GM18861 (cell line): Measurements from ENCODE around the gene ADPRS.

ENCODE experiments used
- ATAC-seq: cut with Tn5 transposase; IDR thresholded peaks from one replicate; pipeline ENCODE4 v1.9.1; 2021; ENCODE audit not compliant: unreplicated experiment

ADPRS gene, protein sequence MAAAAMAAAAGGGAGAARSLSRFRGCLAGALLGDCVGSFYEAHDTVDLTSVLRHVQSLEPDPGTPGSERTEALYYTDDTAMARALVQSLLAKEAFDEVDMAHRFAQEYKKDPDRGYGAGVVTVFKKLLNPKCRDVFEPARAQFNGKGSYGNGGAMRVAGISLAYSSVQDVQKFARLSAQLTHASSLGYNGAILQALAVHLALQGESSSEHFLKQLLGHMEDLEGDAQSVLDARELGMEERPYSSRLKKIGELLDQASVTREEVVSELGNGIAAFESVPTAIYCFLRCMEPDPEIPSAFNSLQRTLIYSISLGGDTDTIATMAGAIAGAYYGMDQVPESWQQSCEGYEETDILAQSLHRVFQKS

DNA sequence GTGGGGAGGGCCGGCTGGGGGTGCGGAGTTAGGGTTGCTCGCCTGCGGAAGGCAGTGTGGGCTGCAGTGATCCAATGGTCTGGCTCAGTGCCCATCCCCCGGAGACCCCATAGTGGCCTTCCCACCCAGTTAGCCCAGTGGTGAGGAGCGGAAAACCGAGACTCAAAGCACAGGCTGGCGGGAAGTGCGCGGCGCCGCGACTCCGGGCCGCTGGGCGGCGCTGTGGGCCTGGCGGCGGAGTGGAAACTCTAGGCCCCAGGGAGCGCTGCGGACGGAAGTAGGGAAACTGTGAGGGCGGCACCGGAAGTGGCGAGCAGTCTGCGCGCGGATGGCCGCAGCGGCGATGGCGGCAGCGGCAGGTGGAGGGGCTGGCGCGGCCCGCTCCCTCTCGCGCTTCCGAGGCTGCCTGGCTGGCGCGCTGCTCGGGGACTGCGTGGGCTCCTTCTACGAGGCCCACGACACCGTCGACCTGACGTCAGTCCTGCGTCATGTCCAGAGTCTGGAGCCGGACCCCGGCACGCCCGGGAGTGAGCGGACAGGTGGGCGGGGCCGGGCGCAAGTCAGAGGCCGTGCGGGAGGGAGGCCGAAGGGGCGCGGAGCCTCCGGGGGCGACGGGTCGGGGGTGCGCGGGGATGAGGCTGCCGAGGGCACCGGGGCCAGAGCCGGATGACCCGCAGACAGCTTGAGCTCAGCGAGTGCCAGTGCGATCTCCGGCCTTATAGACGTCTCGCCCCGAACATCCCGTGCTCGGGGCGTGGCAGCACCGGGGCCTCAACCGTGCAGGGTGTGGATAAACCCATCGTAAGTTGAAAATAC lies at the start of gene ADPRS:
ADPRS (plus strand) TSS at position 316 of the 816 bp plus-strand sequence; CDS start at position 329, 13 bp downstream.
- peak; percentile 73 for ATAC-seq

DNA sequence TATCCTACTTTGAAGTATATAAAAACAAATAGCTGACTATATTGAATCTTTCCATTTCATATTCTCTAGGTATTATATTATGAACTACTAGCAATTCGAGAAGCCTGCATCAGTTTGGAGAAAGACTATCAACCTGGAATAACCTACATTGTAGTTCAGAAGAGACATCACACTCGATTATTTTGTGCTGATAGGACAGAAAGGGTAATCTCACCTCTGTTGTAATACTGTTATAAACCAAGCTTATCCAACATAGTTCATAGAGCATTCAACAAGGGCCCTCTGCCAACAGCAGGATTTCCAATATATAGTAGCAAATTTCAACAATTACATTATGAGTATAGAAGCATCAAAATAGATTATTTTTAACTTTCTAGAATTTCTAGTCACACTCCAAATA lies 48.5 kb upstream of the ADPRS start:
- no peak for ATAC-seq

DNA sequence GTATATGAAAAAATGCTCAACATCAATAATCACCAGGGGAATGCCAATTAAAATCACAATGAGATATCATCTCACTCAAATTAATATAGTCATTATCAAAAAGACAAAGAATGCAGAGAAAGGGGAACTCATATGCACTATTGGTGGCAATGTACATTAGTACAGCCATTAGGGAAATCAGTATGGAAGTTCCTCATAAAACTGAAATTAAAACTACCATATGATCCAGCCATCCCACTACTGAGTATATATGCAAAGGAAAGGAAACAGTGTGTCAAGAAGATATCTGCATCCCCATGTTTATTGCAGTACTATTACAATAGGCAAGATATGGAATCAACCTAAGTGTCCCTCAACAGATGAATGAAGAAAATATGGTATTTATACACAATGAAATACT lies 36.9 kb upstream of the ADPRS start:
- no peak for ATAC-seq

DNA sequence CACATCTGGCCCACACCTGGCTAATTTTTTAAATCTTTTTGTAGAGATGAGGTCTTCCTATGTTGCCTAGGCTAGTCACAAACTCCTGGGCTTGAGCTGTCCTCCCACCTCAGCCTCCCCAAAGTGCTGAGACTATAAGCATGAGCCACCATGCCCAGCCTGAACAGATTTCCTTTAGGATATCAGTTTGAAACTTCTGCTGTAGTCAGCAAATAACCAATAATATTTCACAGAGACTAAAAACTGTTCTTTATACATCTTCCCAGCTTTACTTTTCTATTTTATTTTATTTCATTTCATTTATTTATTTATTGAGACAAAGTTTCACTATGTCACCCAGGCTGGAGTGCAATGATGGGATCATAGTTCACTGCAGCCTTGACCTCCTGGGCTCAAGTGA lies 34.7 kb upstream of the ADPRS start:
- no peak for ATAC-seq

DNA sequence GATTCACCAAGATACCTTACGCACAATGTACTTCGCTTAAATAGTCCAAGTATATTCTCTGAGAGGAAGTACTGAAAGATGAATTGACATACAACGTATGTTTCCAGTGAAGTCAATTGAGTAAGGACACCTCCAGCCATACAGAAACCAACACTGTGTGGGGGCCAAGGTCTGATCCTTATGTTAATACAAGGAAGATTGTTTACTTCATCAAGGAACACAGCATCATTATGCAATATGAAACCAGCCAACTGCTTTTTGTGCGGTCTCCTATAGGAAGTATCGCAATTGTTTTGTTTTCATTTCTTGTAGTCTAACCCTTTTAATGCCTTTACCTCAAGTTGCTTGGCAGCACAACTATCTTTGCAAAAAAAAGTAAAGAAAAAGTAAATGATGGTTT lies 33.0 kb upstream of the ADPRS start:
- no peak for ATAC-seq

DNA sequence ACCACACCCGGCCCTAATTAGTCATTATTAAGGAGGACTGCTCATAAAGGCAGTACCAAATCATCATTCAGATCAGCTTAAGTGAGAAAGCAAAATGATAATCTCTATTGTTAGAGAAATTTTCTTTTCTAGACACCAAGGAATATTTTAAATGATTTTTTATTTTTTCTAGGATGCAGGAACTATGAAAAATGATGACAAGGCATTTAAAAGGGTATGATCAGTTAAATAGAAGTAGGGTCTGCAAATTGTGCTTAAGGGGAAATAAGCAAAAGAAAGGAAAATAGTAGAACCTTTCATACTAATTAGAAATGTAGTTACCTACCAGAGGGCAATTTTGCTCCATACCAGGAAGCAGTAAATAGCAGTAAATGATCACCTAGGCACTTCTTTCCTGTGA lies 26.4 kb upstream of the ADPRS start:
- ATAC-seq: no peak

DNA sequence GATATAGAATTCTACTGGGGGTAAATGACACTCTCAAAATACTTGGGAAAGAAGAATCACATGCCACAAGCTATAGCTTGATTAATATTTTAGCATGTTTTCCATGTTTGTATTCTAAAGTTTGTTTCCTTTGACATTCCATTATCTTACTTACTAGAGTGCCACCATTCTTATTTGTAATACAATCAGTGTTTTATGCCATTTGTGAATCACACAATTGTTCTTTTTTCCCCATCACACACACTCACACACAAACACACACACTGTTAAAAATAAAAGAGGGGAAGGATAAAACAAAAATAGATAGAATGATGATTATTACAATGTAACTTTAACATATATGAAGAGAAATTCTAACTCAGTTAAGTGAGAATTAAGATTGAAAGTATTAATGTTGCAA lies 20.8 kb upstream of the ADPRS start:
- ATAC-seq: no peak

DNA sequence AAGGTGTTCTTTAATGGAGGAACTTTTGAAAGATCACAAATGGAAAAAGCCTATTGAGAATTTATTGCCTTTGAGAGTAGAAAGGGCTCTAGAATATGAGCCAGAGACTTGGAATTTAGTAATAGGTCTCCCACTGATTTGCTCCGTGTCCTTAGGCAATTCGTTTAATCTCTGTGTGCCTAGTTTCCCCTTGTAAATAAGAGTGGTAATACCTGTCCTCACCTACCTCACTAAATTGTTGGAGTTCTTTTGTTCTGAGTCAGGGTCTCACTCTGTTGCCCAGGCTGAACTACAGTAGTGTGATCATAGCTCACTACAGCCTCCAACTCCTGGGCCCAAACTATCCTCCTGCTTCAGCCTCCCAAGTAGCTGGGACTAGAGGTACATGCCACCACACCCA lies 19.8 kb upstream of the ADPRS start:
- ATAC-seq: no peak

DNA sequence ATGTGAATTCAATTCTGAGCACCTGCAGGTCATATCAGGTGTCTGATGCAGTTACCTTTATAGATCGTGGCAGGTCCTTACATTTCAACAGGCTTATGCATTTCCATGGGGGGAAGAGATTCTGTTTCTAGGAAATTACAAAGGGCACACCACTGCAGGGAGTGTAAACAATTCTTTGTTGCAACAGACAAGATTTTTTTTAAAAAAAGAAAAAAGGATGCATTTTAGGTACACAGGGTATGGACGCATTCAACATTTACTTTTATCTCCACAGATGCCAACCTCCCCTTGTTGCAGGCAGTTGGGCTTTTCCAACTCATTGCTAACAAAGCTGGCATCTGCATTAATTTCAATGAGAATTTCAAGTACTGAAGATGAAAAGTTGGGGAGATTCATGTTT lies 18.3 kb upstream of the ADPRS start:
- ATAC-seq: no peak

DNA sequence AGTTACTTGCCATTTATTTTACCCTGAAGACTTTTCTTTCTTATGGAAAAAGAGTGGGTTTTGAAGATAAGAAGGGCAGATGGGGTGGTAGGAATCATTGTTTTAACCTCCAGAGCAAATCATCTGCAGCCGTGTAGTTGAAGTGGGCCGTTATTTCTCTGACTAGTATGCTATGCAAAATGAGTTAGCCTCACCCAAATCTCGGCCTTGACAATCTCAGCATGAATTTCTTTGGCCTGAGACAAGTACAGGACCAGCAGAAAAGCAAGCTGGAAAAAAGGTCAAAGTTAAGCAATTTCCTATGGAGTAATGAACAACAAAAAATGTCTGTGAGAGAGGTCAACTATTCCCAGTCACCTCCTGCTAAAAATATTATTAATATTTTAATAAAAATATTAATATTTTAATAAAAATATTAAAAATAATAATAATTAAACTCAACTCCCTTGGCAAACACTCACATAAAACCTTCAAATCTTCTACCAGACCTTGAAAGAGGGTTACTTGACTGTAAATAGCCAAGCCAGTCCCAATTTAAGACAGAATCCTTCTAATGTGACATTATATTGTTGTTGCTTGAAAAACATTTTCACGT lies 11.6 kb upstream of the ADPRS start:
- ATAC-seq: no peak

DNA sequence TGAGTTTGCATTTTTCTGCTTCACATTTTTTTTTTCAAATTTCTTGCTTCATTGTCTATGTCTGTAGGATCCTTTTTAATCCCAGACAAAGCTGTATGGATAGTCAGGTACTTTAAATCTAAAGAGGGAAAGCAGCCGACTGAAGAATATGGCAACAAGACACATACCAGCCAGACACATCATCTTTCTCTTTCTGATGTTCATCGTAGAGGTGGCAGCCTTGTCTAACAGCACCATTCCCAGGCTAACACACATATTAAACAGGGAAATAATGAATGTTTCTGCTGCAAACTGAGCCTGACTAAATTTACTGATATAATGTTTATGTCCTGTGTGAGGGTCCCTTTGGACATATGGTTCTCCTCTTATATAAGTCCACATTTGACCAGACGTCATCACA lies 8.5 kb upstream of the ADPRS start:
- ATAC-seq: no peak

DNA sequence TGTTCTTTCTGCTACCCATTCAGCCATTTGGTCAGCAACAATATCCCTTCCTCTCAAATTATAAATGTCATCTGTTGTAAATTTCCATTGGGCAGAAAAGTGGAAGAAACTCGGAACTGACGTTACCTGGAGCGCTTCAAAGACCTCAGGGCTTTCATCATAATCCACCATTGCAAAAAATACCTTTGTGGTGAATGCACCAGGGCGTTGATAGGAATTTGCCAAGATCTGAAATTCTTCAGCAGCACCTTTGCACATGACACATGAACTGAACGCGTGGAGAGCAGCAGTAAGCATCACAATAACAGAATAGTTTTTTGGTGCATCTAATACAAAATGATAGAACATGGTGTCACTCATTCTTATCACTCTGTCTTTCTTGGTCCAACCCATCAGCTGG lies 7.9 kb upstream of the ADPRS start:
- ATAC-seq: no peak

DNA sequence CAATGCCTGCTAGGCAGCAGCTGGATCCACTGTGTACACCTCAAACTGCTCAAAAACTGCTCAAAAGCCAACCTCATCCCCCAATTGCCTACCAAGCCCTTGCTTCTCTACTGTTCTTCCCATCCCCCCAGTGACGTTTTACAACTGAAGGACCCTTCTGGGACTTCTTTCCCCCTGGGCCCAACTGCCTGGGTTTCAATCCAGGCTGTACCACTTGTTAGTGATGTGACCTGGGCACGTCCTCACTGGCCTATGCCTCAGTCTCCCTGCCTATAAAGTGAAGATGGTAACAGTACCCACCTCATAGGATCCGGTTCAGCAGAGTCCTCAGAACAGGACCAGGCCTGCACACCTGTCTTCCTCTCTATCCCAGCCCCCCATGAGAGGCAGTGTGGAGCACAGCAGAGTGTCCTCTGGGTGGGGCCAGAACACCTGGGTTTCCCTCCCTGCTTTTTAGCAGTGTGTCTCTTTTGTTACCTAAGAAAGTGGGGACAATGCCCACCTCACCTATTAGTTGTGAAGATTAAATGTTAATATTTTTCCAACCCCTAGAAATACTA lies 6.7 kb upstream of the ADPRS start:
- ATAC-seq: no peak

DNA sequence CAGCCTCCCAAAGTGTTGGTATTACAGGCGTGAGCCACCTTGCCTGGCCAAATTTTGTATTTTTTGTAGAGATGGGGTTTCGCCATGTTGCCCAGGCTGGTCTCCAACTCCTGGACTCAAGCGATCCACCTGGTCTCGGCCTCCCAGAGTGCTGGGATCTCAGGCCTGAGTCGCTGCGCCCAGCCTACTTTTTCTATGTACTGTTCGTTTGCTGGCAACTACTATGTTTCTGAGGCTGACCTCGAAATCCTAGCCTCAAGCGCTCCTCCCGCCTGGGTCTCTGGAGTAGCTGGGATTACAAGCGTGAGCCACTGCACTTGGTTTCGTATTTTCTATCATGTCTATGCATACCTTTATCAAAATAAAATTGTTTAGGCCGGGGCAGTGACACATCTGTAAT lies 5.5 kb upstream of the ADPRS start:
- ATAC-seq: no peak

DNA sequence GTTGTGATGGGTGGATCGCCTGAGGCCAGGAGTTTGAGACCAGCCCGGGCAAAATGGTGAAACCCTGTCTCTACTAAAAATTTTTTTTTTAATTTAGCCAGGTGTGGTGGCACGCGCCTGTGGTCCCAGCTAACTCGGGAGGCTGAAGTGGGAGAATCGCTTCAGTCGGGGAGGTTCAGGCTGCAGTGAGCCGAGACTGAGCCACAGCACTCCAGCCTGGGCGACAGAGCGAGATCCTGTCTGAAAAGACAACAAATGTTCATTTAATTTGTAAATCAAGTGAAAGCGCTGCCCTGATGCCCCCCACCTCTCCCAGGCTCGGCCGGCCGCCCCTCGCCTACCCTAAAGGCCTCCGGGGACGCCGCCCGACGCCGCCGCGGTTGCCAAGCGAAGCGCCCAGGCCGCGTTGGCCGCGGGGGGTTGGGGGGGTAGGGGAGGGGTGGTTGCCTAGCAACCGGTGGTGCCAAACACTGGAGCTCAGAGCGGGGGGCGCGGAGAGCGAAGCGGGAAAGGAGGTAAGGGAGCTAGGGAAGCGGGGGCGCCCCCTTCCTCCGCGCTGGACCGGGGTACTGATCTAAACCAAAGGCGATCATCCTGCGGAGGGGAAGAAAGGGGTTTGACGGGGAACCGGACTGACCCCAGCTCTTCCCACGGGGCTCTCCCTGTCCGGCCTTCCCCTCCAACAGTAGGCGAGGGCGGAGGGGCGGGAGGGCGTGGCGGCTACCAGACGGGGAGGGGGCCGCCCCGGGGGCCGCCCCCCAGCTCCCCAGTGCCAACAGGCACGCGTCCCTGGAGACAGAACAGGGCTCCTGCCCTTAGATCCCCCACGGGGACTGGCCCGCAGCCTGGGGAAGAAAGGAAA lies 4.8 kb upstream of the ADPRS start, which contains the start of gene TEKT2:
TEKT2 (plus strand) TSS at position 460 of the 862 bp plus-strand sequence. CDS start 828 bp downstream, outside the sequence.
- ATAC-seq: no peak

DNA sequence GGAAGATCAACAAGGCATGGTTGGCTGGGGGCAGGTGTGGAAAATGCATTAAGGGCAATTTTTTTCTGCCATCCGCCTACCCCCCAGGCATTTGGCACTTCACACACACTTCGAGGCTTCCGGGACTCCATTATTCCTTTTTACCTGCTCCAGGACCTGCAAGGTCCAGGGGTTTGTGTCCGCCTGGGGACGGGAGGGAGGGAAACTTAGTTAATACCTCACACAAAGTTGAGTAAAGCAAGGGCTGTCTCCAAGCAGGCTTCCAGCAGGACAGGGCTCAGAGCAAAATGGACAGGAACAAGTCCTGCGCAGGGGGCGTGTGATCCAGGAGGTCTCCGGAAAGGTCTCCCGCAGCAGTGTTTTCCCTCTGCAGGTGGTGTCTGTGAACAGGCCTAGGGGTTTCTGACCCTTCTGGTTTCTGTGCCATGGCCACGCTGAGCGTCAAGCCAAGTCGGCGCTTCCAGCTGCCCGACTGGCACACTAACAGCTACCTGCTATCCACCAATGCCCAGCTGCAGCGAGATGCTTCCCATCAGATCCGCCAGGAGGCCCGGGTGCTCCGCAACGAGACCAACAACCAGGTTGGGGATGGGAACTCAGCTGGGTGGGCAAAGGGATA lies 4.1 kb upstream of the ADPRS start:
- ATAC-seq: no peak

DNA sequence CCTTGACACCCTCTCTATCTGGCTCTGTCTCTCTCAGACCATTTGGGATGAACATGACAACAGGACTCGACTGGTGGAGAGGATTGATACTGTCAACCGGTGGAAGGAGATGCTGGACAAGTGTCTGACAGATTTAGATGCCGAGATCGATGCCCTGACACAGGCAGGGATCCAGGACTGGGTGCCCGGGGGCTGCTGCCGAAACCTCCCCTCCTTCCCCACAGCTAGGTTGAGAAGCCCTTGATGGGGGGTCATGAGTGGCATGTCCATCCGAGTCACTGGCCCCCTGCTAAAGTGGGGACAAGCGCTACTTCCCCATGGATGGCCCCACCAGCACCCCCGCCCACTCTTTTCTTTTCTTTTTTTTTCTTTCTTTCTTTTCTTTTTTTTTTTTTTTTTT lies 3.6 kb upstream of the ADPRS start:
- ATAC-seq: no peak

DNA sequence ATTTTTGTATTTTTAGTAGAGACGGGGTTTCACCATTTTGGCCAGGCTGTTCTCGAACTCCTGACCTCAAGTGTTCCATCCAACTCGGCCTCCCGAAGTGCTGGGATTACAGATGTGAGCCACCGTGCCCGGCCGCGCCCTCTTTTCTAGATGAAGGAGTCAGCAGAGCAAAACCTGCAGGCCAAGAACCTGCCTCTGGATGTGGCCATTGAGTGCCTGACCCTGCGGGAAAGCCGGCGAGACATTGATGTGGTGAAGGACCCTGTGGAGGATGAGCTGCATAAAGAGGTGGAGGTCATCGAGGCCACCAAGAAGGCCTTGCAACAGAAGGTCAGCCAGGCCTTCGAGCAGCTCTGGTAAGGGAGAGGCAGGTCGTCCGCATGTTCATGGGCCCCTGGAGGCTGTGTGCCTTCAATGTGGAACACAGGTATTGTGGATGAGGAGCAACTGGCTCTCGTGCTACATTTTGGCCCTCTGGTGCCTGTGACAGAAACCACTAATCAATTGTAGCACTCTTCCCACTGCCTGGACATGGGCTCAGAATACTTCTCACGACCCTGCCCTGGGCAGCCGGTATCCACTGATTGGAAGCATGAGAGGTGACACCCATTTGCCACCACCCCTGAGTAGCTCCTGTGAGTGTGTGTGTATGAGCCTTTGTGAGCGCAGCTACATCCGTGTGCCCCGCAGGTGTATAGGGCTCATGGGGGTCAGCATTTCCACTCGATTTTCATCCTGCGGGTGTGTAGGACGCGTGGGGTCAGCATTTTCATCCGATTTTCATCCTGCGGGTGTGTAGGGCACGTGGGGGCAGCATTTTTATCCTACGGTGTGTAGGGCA lies 2.8 kb upstream of the ADPRS start:
- ATAC-seq: no peak

DNA sequence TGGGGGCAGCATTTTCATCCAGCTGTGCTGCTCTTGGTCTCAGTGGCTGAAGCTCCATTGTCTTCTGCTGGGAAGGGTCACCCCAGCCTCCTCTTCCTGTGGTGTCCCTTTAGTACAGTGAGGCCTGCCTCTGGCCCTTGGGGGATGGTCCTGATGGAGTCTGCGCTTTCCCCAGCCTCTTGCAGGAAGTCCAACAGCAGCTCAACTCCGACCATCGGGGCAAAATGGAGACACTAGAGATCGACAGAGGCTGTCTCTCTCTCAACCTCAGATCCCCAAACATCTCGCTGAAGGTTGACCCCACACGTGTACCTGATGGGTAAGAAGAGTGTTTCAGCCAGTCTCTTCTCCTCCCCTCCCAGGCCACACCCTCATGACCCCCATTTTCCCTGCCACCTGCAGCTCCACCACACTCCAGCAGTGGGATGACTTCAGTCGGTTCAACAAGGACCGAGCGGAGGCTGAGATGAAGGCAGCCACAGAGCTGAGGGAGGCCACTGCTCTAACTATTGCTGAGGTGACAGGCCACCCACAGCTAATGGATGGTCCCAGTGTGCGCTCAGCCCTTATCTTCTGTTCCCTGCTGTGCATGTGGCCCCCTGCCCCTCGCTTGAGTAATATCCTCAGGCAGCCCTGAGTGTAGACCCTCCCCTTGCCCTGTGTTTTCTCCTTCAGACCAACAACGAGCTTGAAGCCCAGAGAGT lies 2.0 kb upstream of the ADPRS start:
- no peak for ATAC-seq
